ENCODE results near the gene TEX22.

TEX22 gene

DNA sequence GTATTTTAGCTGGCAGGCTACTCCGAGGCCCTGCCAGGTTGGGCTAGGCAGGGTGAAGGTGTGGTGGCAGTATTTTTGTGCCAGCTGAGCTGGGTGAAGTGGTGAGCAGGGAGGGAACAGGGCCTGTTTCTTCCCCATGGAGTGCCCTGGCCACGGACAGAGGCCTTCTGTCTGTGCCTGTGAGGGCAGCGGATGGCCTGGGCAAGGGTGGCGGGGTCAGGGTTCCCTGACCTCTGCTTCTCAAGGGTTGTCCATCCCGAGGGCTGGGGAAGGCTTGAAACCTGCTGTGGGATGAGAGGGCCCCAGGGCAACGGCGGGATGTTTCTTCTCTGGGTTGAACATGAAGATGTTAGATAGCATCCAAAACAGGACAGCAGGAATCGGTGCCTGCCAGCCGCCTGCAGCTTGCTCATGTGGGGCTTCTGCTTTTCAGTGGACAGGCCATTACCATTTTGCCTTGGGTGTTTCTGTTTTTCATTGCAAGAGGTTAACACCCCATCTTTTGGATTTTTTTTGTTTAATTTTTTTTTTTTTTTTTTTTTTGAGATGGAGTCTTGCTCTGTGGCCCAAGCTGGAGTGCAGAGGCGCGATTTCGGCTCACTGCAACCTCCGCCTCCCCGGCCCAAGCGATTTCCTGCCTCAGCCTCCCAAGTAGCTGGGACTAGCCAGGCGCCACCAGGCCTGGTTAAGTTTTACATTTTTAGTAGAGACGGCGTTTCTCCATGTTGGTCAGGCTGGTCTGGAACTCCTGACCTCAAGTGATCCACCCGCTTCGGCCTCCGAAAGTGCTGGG is 24.6 kb downstream of the TEX22 start:
- FAIRE-seq, result no peak

DNA sequence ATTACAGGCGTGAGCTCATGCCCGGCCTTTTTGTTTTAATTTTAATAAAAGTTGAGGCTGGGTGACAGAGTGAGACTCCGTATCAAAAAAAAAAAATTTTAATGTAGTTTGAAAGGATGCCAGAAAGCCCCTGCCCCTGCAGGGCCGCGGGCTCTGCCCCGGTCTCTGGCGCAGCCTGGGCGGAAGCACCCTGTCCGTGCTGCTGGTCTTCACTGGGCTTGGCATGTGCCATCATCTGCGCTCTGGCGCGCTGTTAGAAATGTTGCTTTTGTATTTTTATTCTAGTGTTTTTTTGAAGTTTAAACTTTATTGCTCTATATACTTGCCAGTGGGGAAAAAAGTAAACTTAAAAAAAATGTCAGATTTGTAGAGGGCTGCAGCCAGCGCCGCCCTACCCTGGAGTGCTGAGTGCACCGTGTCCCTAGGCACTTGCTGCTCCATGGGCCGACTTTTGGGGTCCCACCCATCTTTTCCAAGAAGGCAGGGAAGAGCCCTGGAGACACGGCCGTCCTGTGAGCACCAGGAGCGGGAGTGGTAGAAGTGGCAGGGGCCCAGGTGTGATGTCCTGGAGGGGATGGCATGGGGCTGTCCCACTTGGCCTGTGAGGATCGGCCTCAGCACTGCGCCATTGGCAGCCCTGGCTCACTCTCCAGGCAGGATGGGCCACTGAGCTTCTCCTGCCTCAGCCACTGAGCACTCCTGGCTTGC is 25.3 kb downstream of the TEX22 start:
- FAIRE-seq, result no peak

DNA sequence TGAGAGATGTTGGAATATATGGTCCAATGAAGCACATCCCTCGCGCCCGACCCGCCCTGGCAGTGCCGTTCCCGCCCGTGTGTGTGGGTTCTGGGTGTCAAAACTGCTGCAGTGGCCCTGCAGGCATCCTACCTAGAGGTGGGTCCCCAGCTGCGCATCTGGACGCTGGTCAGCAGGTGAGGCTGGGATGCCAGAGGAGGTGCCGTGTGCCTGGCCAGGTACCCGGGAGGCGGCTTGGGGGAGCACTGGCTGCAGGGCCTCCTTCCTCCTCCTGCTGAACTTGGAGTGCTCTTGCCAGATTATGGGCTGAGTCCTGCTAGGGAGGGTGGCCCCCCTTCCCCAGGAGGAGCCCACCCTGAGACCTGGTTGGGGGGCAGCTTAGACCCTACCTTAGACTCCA is 26.5 kb downstream of the TEX22 start:
- no peak for FAIRE-seq

DNA sequence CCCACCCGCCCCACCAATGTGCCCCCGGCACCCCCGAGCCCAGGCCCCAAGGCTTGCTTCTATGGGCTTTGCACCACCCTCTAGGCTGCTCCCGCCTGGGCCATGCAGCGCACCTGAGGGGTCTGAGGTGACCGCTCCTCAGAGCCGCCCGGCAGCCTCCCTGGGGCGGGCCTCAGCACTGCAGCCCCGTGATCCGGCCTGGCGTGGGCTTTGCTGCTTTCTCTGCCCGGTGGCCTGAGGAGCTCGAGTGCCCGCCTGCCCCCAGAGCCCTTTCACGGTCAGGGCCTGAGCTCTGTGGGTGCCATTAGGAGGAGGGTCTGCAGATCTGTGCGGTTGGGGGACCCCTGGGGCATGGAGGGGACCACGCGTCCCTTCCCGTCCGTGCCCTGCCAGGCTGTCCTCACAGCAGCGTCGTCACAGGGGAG is 27.5 kb downstream of the TEX22 start:
- FAIRE-seq, result no peak

DNA sequence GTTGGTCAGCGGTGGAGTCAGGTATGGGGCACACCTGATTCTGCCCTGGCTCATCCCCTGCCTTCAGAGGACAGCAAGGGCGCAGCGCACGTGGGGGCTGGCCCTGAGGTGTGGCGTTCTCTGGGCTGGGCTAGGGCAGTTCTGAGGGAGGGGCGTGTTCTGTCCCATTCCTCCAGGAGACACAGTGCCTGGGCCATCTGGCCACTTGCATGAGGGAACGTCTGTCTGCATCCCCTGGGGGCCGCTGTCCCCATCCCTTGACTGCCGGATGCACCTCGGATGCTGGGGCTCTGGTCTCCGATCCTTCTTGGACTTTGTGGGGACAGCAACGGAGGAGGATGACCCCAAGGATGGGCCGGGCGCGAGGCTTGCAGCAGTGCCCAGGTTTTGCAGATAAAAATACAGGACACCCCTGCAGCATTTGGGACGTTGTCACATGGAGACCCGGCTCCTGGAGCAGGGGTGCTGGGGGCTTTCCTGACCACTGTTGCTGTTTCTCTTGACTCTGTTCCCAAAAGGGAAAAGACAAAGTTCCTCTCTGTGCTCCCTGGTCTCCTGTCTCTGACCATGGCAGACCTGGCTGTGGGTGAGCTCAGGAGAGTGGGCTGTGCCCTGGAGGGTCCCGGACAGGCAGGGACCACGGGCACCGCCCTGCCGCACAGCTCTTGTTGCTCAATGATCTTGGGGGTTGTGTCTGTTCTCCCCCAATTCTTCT is 28.2 kb downstream of the TEX22 start:
- FAIRE-seq, result no peak

DNA sequence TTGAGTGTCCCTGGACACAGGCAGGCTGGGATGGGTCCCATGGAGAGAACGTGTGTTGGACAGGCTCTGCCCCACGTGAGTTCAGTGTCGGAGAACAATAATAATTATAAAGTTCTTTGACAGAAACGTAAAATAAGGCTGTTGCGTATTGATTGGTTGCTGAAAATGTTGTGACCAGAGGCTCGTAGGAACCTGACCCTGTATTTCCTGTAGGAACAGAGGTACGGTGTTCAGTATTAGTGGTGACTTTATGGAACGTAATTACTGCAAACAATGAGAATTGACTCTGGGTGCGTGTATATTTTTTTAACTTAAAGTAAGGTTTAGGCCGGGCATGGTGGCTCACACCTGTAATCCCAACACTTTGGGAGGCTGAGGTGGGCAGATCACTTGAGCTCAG is 29.1 kb downstream of the TEX22 start:
- FAIRE-seq, result no peak

DNA sequence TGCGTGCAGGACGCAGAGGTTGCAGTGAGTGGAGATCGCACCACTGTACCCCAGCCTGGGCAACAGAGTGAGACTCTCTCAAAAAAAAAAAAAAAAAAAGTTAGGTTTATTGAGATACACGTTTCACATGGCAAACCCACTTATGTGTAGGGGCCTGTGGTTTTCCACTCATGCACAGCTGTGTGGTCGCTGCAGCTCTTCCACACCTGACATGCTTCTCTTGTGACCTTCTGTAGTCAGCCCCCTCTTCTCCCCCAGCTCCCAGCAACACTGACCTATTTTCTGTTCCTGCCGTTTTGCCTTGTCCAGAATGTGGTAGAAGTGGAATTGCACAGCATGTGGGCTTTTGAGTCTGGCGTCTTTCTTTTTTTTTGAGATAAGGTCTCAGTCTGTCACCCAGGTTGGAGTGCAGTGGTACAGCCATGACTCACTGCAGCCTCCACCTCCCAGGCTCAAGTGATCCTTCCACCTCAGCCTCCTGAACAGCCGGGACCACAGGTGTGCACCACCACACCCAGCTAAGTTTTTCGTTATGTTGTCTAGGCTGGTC is 29.7 kb downstream of the TEX22 start:
- FAIRE-seq, result no peak

DNA sequence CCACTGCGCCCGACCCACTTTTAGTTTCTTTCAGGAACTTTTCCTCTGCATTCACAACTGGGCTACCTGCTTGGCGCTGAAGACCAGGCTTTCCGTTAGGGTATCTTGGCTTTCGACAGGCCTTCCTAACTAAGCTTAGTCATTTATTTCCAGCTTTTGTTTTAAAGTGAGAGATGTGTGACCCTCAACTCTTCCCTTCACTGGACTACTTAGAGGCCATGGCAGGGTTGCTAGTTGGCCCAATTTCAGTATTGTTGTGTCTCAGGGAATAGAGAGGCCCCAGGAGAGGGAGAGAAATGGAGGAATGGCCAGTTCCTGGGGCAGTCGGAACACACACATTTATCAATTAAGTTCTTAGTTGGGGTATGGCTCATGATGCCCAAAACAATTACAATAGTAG is 31.7 kb downstream of the TEX22 start:
- FAIRE-seq, result no peak

DNA sequence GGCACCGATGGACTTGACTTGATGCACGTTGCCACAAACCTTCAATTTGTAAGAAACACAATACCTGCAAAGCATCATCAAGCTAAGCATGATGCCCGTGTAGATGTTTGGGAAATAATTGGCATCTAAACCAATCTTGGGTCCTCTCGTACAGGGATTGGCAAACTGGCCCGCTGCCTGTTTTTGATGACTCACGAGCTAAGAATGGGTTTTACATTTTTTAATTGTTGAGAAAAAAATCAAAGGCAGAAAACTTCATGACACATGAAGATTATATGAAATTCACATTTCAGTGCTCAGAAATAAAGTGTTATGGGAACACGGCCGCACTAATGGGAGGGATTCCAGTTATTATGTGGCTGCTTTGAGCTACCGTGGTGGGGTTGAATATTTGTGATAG is 32.2 kb downstream of the TEX22 start:
- FAIRE-seq, result no peak

DNA sequence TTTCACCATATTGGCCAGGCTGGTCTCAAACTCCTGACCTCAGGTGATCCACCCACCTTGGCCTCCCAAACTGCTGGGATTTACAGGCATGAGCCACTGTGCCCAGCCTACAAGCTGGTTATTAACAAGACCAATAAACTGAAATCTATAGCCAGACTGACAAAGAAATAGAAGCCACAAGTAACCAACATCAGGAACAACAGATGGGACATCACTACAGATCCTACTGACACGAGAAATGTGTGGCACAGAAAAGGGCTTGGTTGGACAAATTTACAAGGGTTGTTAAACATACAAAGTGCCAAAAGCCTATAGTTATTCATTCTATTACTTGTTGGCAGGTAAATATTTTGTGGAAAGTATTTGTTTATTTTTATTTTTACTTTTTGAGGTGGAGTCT is 32.9 kb downstream of the TEX22 start:
- FAIRE-seq, result no peak

DNA sequence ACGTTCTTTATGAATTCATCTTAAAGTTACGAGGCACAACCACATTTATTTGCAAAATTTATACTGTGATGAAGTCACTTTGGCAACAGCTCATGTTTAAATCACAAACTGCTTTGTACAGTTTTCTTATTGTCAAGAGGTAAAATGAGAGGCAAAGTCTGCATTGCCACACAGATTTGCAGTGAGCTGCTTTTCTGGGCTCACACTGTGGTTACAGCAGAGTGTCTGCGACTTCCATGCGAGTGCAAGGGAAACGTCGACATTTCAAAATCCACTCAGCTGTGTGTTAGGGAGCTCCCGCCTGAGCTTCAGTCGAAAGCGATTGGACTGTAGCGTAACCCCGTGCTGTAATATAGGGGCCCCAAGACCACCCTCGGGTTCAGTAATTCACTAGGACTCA is 34.3 kb downstream of the TEX22 start:
- no peak for FAIRE-seq

DNA sequence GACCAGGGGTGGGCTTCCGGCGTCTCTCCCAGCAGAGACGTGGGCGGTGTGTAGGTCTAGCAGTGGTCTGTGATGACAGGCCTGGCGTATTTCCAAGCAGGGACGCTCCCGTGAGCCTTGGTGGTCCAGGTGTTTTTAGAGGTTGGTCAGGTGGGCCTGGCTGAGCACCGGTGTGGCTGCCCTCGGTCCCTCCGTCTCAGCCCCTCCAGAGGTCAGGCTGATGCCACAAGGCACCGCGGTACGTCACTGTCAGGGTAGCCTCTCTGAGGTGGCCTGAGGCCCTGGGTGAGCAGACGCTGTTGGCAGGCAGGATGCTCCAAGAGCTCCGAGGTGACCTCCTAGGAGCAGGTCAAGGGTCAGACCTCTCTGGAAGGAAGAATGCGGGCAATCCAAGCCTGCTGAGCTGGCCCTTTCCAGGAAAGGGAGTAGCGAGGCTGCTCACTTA is 34.8 kb downstream of the TEX22 start:
- no peak for FAIRE-seq

DNA sequence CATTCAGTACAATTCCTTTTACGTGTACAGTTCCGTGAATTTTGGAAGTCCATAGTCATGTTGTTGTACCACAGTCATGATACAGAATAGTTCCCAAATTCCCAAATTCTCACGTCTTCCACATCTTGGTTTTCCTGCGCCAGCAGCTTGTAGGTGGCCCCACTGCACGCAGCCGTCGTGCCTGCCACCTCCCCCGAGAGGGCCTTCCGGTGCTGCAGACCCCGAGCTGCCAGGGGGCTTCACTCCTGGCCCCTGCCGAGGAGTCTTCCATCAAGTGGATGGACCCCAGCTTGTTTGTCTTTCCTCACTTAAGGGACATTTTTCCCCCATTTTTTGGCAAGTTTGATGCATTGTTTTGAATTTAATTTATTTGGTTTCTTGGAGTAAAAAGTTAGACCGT is 38.1 kb downstream of the TEX22 start:
- FAIRE-seq, result no peak

DNA sequence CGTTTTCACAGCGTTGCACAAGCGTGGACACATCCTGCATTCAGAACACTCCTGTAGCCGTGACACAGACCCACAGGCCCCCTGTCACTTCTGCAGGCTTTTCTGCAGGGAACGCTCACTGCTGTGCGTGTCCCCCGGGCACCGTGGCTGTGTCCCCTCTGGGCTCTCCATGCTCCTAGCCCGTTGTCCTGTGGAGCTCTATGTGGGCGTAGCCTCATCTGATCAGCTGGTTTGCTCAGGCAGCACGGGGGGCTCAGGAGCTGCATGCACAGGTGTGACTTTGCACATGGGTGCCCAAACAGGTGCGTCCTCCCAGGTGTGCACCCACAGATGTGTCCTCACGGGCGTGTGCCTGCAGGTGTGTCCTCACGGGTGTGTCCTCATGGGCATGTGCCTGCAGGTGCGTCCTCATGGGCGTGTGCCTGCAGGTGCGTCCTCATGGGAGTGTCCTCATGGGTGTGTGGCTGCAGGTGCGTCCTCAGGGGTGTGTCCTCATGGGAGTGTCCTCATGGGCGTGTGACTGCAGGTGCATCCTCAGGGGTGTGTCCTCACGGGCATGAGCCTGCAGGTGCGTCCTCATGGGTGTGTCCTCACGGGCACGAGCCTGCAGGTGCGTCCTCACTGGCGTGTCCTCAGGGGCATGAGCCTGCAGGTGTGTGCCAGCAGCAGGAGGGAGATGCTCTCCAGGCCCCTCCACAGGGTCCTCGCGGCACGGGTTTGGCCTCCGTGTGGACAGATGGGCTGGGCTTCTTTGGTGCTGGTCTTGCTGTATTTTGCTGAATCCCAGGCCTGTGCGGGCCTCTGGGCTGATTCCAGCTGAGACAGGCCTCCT is 38.8 kb downstream of the TEX22 start:
- FAIRE-seq, result no peak

DNA sequence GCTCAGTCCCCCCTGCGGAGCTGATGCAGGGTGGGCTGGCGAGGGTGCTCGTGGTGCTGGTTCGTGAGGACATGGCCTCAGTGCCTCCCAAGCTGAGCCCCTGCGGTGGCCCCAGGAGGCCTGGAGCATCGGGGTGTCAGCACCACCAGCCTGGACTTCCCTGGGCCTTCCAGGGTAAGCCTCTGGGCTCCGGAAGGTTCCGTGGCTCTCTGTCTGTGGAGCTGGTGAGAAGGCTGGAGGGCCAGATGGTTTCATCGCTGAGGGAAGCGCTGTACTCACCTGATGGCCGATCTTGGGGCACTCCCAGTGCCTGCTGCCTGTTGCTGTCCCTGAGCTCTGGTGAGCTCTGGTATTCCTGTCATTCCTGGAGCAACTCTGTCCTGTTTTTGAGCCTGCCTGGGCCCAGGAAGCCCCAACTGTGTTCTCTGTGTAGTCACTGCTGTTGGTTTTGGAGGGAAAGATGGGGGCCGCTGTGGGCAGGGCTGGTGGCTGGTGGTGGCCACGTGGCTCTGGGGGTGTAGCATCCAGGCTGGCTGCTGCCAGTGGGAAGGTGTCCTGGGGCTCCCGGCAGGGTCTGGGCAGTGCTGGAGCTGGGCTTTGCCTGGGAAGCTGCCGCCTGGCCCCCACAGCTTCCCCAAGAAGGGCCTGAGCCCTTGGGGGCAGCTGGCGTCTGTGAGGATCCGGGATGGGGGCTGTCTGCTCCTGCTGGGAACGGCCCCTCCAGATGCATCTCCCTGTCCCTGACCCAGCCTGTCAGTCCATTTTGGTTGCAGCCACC is 39.6 kb downstream of the TEX22 start:
- FAIRE-seq, result no peak

DNA sequence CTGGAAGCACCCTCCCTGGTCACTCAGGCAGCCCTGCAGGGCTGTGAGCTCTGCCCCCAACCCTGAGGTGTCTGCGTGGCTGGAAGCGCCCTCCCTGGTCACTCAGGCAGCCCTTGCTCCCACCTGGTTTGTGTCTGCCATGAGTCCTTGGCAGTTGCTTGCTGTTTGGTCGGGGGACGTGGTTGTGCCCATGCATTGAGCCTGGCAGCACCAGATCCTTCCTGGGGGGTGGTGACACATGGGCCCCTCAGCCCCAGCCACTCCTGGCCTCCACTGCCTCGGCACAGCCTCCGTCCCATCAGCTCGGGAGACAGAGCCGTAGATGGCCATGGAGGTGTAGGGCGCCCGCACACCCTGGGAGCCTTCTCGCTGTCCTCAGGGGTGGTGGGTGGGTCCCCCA is 40.8 kb downstream of the TEX22 start:
- FAIRE-seq, result no peak

DNA sequence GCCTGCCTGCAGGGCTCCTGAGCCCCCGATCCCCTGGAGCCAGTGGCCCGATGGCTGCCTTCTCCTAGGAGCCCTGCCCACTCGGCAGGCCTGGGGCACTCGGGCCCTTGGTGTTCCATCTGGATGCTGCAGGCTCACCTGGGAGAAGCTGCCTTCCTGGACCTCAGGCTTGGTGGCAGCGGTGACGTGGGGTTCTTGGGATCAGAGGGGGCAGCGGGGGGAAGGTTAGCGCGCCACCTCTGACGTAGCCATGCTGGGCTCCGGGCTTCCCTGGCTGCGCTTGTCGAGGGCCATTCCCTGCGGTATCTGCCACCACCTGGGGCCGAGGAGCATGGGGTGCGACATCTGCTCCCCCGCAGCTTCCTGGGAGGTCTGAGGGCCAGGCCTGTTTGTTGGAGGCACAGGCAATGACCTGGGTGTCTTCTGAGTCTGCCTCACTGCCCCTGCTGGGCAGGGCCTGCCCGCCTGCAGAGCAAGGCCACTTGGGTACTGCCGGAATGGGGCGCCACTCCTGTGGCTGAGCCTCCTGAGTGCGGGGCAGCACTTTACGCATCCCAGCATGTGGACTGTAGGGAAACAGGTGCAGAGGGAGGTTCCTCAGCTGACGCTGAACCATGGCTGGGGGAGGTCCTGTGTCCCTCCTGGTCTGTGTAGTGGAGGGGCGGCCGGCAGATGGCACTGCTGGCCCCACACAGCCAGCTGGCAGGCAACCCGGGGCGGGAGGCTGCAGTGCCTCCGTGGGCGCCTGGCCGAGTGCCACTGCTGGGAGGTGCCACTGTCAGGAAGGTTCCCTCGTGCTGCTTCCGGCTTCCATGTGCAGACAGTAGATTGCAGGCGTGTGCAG is 41.6 kb downstream of the TEX22 start:
- no peak for FAIRE-seq

DNA sequence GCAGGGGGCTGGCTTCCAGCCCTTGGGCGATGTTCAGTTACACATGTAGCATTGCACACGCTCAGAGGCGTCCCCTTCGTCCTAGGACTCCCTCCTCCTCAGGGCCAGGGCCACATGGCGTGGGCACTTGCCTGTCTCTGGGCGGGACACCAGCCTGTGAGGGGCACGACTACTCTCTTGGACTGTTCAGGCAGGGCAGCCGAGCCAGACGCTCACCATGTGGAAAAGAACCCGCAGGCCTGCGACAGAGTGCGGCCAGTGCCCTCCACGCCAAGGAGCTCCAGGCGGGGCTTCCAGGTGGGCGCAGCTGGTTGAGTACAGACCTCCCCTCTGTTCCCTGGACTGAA is 42.2 kb downstream of the TEX22 start:
- no peak for FAIRE-seq

DNA sequence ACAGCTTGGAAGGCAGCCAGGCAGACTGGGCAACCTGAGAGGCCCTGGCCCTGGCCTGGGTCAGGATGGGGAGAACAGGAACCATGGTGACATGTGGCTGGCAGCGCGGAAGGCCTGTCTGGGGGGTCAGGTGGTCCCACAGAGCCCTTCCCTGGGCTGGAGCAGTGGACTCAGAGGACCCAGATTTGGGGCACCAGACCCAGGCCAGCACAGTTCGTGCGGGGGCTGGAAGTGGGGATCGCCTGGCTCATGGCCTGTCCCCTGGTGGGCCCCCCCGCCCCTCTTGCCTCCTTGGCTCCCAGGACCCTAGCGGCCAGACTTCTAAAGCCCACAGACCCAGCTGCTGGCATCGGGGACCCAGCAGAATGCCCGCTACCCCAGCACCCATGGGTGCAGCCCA is 42.7 kb downstream of the TEX22 start:
- FAIRE-seq, result no peak

DNA sequence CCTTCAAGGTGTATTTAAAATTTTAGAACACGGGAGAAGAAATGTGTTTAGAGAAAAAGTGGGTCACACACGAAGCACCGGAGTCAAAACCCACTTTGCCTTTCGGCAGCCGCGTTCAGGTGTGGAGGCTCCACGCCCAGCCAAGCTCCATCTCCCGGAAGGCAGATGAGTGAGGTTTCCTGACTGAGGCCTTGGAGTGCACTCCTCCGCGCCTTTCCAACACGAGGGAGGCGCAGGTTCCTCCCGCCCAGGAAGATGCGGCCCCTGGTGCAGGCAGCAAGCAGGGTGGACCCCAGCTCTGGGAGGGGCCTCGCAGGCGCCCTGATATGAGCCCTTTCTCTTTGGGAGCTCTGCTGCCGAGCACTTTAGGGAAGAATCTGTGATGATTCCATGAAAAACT is 43.8 kb downstream of the TEX22 start:
- no peak for FAIRE-seq

DNA sequence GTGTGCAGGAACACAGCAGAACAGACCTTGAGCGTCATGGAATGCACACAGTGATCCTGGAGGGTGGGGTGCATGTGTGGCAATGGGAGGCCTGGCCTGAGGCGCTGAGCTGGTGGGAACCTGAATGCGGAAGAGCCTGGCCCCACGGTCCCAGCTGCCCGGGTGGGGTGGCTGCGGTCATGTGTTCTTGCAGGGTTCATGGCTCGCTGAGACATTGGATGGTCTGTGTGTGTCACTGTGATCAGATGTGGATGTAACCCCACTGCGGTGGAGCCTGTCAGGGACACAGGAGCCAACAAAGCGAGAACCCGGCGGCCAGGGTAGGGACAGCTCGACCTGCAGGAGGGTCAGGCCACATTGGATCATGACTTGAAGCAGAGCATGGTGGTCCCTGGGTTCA is 44.5 kb downstream of the TEX22 start:
- no peak for FAIRE-seq
